PFSK-1 (cell line): Measurements from ENCODE around the gene GLIS1.

Experiments
- FOXP2 ChIP-seq: optimal IDR thresholded peaks from 2 replicates; pipeline ENCODE3; 2011; ENCODE audit warnings: borderline replicate concordance, control low read depth, inconsistent platforms; ENCODE audit not compliant: insufficient read depth; ENCODE audit errors: extremely low read length, extremely low read depth
- POLR2AphosphoS5 ChIP-seq: IDR thresholded peaks from 2 replicates; pipeline ENCODE4 v1.6.1; 2012; ENCODE audit warnings: low read depth, mild to moderate bottlenecking, control low read depth, low read length, moderate library complexity
- REST ChIP-seq, 2 experiments: IDR thresholded peaks; 2 replicates each; pipeline versions ENCODE4 v1.6.1 to v1.8.0; 2011 to 2012; ENCODE audit warnings: low read depth in 2 of 2, low read length in 2 of 2, control low read depth in 1 of 2, inconsistent platforms in 1 of 2, mild to moderate bottlenecking in 1 of 2, moderate library complexity in 1 of 2; ENCODE audit not compliant: insufficient read depth in 1 of 2
- SIN3A ChIP-seq: IDR thresholded peaks from 2 replicates; pipeline ENCODE4 v1.6.1; 2012; ENCODE audit warnings: mild to moderate bottlenecking, low read length, moderate library complexity, borderline replicate concordance; ENCODE audit not compliant: insufficient read depth
- TAF1 ChIP-seq: IDR thresholded peaks from 2 replicates; pipeline ENCODE4 v1.6.1; 2012; ENCODE audit warnings: low read length, control low read depth, borderline replicate concordance; ENCODE audit not compliant: insufficient read depth

The GLIS1 gene

GRCh38 chr1:53543130-53543777, 195.7 kb downstream of the GLIS1 start:
- TF ChIP-seq POLR2AphosphoS5 (no peak), REST (IDR thresholded peaks at IDR 0.05; ENCODE audit: insufficient read depth in 1 of 2, low read depth in 2 of 2, low read length in 2 of 2) (no peak), TAF1 (no peak), SIN3A (no peak), FOXP2 (no peak)

GRCh38 chr1:53542551-53542950, 196.4 kb downstream of the GLIS1 start:
- TF ChIP-seq FOXP2 (no peak), TAF1 (no peak), REST (IDR thresholded peaks at IDR 0.05; ENCODE audit: insufficient read depth in 1 of 2, low read depth in 2 of 2, low read length in 2 of 2) (no peak), POLR2AphosphoS5 (no peak), SIN3A (no peak)

- TF ChIP-seq POLR2AphosphoS5 (no peak), REST (IDR thresholded peaks at IDR 0.05; ENCODE audit: insufficient read depth in 1 of 2, low read depth in 2 of 2, low read length in 2 of 2) (no peak), SIN3A (no peak), TAF1 (no peak), FOXP2 (no peak)
These were observed 197.0 kb downstream of the GLIS1 start for GRCh38 chr1:53541761-53542550.

GRCh38 chr1:53541263-53541625, 197.7 kb downstream of the GLIS1 start:
- TF ChIP-seq SIN3A (no peak), FOXP2 (no peak), TAF1 (no peak), POLR2AphosphoS5 (no peak), REST (IDR thresholded peaks at IDR 0.05; ENCODE audit: insufficient read depth in 1 of 2, low read depth in 2 of 2, low read length in 2 of 2) (no peak)
